Esophagus squamous epithelium (tissue), 5 donors: ENCODE measurements around the gene OR2A42. TPM values are rescaled to one million over a fixed set of nuclear protein-coding genes. Genes with fewer than 3 reads are reported as not detected.
"Not testable (repeated sequence)": the region's sequence is repeated elsewhere in the genome, so short reads cannot be mapped to it uniquely, and the experiment has no call there.

Experiments
- DNase-seq: peaks from one replicate; lab custom pipeline; 2025; lab: John Stamatoyannopoulos, UW
- H3K27ac ChIP-seq, 4 donors: fragments of 200-600 bp; sonication (generic); one replicate each; pipeline ENCODE4 v1.5.1; 2016 to 2019; ENCODE audit warnings: mild to moderate bottlenecking in 1 of 4
- H3K27me3 ChIP-seq, 4 donors: fragments of 200-600 bp; sonication (generic); 1 replicate in 3 of 4; 2 replicates in 1 of 4; pipeline versions ENCODE4 v1.5.1 to v1.6.0; 2017 to 2021; ENCODE audit warnings: antibody characterized with exemption in 1 of 4
- H3K36me3 ChIP-seq, 3 donors: fragments of 200-600 bp; sonication (generic); one replicate each; pipeline ENCODE4 v1.5.1; 2016 to 2019
- H3K4me1 ChIP-seq, 3 donors: fragments of 200-600 bp; sonication (generic); one replicate each; pipeline ENCODE4 v1.5.1; 2017 to 2019
- H3K4me3 ChIP-seq, 4 donors: fragments of 200-600 bp; sonication (generic); 1 replicate in 3 of 4; 2 replicates in 1 of 4; pipeline ENCODE4 v1.5.1; 2016 to 2019; ENCODE audit warnings: mild to moderate bottlenecking in 2 of 4, moderate library complexity in 1 of 4
- H3K9me3 ChIP-seq, 3 donors: fragments of 200-600 bp; sonication (generic); one replicate each; pipeline ENCODE4 v1.5.1; 2016 to 2019
- WGBS, 2 donors: methylation state at CpG; one replicate each; pipeline ENCODE4 v1.1.5; 2018; 5-methylcytosine and 5-hydroxymethylcytosine counted together
- intact Hi-C: fragments of 100-400 bp; cut with DNase I; formaldehyde crosslinking; loops from one replicate; pipeline ENCODE4 v1.15.0; 2022
- total RNA-seq, 4 donors: library from RNA; depleted of rRNA; stranded (reverse); fragments of >200 nt; gene quantifications; one replicate each; pipeline ENCODE4 v1.1.0, GENCODE V29; 2016
- TF ChIP-seq, protein P1 (sequence below), 6 experiments: fragments of 450-650 bp in 4 of 6; fragments of 200-600 bp in 2 of 6; sonication (generic) in 2 of 6; IDR thresholded peaks; one replicate each; pipeline ENCODE4 v1.5.1; 2016 to 2019; ENCODE audit warnings: antibody characterized with exemption in 6 of 6, mild to moderate bottlenecking in 4 of 6, moderate library complexity in 4 of 6
- donor health status: DM: yes; HTN: yes; CAD: no.

The OR2A42 gene
- total RNA-seq, 4 donors from 2014 or later, result under 0.01 TPM; not detected in 3

GRCh38 chr7:144187848-144188247, 51.6 kb downstream of the OR2A42 start:
- intact Hi-C loops, H3K27ac ChIP-seq, H3K9me3 ChIP-seq, H3K27me3 ChIP-seq, H3K4me1 ChIP-seq, H3K36me3 ChIP-seq, DNase-seq, H3K4me3 ChIP-seq: not testable (repeated sequence)
- WGBS, 2 donors, result no CpG with 5 or more reads among the region's 5 CpGs

GRCh38 chr7:144183166-144183565, 56.2 kb downstream of the OR2A42 start, which contains the start of gene CTAGE4:
CTAGE4 (plus strand) TSS chr7:144183466; CDS start chr7:144183504, 38 bp downstream.
- H3K36me3 ChIP-seq, H3K4me1 ChIP-seq, DNase-seq, H3K9me3 ChIP-seq, intact Hi-C loops, H3K4me3 ChIP-seq, H3K27ac ChIP-seq, H3K27me3 ChIP-seq: not testable (repeated sequence)
- WGBS, 2 donors, result no CpG with 5 or more reads among the region's 19 CpGs

DNA sequence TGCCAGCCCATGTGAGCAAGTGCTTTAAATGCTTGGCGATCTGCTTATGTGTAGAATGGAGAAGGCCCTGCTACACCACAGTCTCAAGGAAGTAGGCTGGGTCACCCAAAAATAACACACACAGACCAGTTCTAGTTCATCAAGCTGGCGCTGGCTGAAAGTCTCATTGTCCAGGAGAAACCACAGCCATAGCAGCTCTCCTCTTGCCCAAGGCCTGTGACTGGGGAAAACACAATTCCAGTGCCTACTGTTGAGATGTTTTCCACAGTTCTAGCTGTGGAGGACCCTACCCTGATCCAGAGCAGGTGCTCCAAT, 60.3 kb downstream of the OR2A42 start:
- H3K36me3 ChIP-seq, DNase-seq, H3K4me3 ChIP-seq, H3K4me1 ChIP-seq, H3K9me3 ChIP-seq, intact Hi-C loops, H3K27ac ChIP-seq, H3K27me3 ChIP-seq: not testable (repeated sequence)
- WGBS, 2 donors, result no CpG with 5 or more reads among the region's 2 CpGs

GRCh38 chr7:144178380-144179164, 60.8 kb downstream of the OR2A42 start:
- H3K4me1 ChIP-seq, H3K9me3 ChIP-seq, H3K36me3 ChIP-seq, H3K27me3 ChIP-seq, intact Hi-C loops, H3K4me3 ChIP-seq, DNase-seq, H3K27ac ChIP-seq: not testable (repeated sequence)
- TF ChIP-seq, protein P1, sequence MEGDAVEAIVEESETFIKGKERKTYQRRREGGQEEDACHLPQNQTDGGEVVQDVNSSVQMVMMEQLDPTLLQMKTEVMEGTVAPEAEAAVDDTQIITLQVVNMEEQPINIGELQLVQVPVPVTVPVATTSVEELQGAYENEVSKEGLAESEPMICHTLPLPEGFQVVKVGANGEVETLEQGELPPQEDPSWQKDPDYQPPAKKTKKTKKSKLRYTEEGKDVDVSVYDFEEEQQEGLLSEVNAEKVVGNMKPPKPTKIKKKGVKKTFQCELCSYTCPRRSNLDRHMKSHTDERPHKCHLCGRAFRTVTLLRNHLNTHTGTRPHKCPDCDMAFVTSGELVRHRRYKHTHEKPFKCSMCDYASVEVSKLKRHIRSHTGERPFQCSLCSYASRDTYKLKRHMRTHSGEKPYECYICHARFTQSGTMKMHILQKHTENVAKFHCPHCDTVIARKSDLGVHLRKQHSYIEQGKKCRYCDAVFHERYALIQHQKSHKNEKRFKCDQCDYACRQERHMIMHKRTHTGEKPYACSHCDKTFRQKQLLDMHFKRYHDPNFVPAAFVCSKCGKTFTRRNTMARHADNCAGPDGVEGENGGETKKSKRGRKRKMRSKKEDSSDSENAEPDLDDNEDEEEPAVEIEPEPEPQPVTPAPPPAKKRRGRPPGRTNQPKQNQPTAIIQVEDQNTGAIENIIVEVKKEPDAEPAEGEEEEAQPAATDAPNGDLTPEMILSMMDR (IDR thresholded peaks at IDR 0.05), result peak in 5 of 6 experiments; percentile 25 to 69 (median 40)
- WGBS, 2 donors, result 0% methylated on average over 1 of the region's 10 CpGs; no CpG with 5 or more reads in 1 of the 2 donors

Other genes with a start within 250 kb of the OR2A42 start
- gene OR6B1, start 239.3 kb downstream of the OR2A42 start, total RNA-seq, result not detected
- gene OR2A5, start 190.7 kb downstream of the OR2A42 start, total RNA-seq, result not detected
- gene OR2A25, start 169.8 kb downstream of the OR2A42 start, total RNA-seq, result not detected
- not detected for gene OR2A12, start 153.3 kb downstream of the OR2A42 start, total RNA-seq
- gene OR2A2, start 130.0 kb downstream of the OR2A42 start, total RNA-seq, result not detected
- gene OR2A14, start 116.4 kb downstream of the OR2A42 start, total RNA-seq, result not detected
- gene CTAGE4, start 56.1 kb downstream of the OR2A42 start, total RNA-seq, result 1 to 10 TPM; 1.5 to 8.6 (median 3.9) TPM
- gene ARHGEF35, start 43.8 kb downstream of the OR2A42 start, total RNA-seq, result 10 to 100 TPM; 14.5 to 19.8 (median 15.7) TPM
- gene OR2A7, start 25.2 kb upstream of the OR2A42 start, total RNA-seq, result 10 to 100 TPM in 1 of 4 donors, 1 to 10 TPM in 3; 1.9 to 12.6 (median 6.6) TPM
- gene CTAGE8, start 29.7 kb upstream of the OR2A42 start, total RNA-seq, result 1 to 10 TPM in 3 of 4 donors, under 1 TPM in 1; 0.23 to 4.5 (median 3.4) TPM
- not detected for gene OR2A1, start 72.8 kb upstream of the OR2A42 start, total RNA-seq
- 10 to 100 TPM; 29.2 to 59.3 (median 39.1) TPM for gene ARHGEF5, start 115.8 kb upstream of the OR2A42 start, total RNA-seq
- not detected for gene NOBOX, start 164.1 kb upstream of the OR2A42 start, total RNA-seq